NCI-H146 treated with DMSO at 0.1 percent for 48 hours (cell line): ENCODE results near the gene RAD51C.
"Not testable (repeated sequence)": the region's sequence is repeated elsewhere in the genome, so short reads cannot be mapped to it uniquely, and the experiment has no call there.

ENCODE experiments used
- DNase-seq: peaks from one replicate; lab custom pipeline; 2025; ENCODE audit not compliant: unreplicated experiment; lab: John Stamatoyannopoulos, UW

The RAD51C gene

GRCh38 chr17:58734811-58735210 lies 42.4 kb downstream of the RAD51C start:
- DNase-seq, result no peak

- DNase-seq, result no peak
These were observed 48.8 kb downstream of the RAD51C start for GRCh38 chr17:58741121-58741625.

- no peak for DNase-seq
These were observed 55.3 kb downstream of the RAD51C start for GRCh38 chr17:58747674-58748073.

- not testable (repeated sequence) for DNase-seq
These were observed 57.2 kb downstream of the RAD51C start for GRCh38 chr17:58749627-58750026.

DNA sequence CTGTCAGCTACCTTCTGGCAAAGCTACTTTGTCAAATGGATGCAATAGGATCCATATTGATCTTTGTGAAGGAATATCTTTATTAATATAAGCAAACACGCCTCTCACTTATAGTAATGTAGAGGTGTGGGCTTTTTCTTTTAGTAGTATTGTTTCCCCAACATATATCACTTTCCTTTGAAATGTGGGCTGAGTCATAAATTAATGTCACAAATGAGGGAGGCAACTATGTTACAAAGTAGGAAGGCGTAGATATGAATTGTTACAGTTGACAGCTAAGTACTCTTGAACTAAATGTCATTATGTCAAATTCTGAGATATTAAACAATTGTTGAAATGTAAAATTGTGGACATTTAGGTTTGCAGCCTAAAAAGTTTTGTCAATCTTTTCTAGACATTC lies 60.6 kb downstream of the RAD51C start:
- no peak for DNase-seq

DNA sequence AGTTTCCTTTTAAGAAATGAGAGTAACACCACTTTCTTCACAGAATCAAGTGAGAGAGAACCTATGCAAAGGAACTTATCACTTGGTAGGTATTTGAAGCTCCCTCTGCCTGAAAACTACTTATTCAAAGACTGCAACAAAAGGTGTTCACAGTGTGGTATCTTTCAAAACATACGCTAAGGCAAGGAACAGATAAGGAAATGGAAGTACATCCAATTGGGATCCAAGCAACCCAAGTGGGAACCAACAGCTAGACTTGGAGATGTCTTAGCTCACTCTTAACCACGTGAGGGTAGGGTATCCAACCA lies 62.8 kb downstream of the RAD51C start:
- DNase-seq, result no peak

DNA sequence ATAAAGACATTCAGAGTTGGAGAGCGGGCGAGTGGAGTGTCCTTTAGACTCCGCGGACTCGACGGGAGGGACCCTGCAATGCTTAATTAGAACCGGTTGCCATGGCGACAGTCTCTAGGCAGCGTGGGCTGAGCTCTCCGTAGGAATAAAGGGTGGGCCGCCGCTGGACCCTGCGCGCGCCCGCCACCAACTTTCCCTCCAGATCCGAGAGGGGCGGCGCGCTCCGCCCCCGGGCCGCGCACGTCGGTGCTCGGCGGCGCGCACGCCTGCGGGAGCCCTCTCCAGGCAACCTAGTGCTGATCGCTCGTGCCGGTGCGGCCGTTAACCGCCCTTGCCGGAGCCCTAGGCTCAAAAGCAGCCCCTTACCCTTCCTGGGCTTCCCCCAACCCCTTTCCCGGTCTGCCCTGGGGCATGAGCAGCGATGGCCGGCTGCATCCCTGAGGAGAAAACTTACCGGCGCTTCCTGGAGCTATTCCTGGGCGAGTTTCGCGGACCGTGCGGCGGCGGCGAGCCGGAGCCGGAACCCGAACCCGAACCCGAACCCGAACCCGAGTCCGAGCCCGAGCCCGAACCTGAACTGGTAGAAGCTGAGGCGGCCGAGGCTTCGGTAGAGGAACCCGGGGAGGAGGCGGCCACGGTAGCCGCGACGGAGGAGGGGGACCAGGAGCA lies 63.3 kb downstream of the RAD51C start, which contains the start of gene PPM1E:
Gene PPM1E (plus strand): TSS at position 278 of the 669 bp plus-strand sequence.
- peak; percentile 93 for DNase-seq

DNA sequence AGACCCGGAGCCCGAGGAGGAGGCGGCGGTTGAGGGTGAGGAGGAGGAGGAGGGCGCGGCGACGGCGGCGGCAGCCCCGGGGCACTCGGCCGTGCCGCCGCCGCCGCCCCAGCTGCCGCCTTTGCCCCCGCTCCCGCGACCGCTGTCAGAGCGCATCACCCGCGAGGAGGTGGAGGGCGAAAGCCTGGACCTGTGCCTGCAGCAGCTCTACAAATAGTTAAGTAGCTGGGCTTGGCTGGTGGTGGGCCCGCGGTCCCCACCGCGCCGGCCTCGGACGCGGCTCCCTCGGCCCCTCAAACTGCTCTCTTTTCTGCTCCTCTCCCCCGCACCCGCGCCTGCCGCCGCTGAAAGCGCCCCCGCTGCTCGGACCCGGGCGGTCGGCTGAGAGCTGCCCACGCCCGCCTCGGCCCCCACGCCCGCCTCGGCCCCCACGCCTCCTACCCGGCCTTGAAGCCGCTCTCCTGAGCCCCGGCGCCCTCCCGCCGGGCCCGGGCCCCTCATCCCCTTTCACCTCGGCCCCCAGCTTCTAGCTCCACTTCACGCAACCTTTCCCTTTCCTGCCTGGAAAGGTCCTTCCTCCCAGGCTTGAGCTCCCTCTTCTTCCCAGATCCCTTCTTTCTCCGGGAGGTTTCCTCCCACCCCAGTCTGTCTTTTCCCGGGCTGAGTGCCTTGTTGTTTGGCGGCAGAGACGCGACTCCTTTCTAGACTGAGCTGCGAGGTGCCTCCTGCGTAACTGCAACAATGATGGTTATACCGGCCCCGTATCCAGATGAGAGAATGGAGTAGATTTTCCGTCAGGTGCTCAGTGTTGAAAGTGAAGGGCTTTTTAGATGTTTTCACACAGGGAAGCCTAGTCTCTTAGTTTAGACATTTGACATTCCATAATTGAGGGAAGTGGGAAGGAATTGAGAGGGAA lies 64.1 kb downstream of the RAD51C start:
- peak; percentile 16 for DNase-seq

GRCh38 chr17:58757162-58757613 lies 64.8 kb downstream of the RAD51C start:
- no peak for DNase-seq

DNA sequence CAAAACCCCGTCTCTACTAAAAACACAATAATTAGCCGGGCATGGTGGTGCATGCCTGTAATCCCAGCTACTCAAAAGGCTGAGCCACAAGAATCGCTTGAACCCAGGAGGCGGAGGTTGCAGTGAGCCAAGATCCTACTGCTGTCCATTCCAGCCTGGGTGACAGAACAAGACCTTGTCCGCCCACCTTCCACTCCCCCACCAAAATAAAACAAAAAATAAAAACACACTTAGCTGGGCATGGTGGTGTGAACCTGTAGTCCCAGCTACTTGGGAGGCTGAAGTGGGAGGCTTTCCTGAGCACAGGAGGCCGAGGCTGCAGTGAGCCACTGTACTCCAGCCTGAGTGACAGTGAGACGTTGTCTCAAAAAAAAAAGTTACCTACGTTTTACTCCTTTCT lies 66.5 kb downstream of the RAD51C start:
- DNase-seq, result no peak

GRCh38 chr17:58759522-58759921 lies 67.1 kb downstream of the RAD51C start:
- DNase-seq, result no peak

- DNase-seq, result no peak
These were observed 67.8 kb downstream of the RAD51C start for GRCh38 chr17:58760248-58760647.

DNA sequence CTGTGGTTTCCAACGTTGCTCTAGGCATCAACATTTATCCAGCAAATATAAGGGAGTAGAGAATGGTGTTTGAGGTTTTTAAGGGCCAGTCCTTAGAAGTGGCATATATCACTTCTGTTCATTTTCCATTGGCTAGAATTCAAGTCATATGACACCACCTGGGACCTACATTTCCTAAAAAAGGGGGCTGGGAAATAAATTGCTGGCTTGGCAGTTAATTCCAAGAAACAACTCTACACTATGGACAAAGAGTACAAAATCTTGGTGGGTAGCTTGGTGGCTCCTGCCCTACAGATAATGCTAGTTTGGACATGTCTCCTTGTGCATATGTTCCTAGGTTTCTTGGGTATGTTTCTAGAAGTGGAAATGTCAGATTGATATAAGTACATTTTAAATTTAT lies 70.9 kb downstream of the RAD51C start:
- no peak for DNase-seq

GRCh38 chr17:58764373-58764772 lies 72.0 kb downstream of the RAD51C start:
- DNase-seq, result no peak

- DNase-seq, result not testable (repeated sequence)
These were observed 86.1 kb downstream of the RAD51C start for GRCh38 chr17:58778482-58778881.

DNA sequence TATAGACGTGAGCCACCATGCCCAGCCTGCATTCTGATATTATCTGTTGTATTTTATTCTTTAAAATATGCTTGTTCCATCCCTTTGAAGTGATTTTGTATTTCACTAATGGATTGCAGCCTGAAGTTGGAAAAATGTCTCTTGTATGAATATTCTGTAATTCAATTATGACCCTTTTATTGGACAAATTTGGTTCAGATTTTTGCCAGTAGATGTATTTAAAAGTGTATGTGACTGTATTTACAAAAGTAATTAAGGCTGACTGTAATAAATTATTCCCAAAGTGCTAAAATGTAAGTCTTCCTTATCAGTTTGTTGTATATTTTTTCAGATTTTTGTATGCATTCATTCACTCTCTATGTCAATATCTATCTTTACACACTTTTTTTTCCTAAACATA lies 87.0 kb downstream of the RAD51C start:
- DNase-seq, result no peak

DNA sequence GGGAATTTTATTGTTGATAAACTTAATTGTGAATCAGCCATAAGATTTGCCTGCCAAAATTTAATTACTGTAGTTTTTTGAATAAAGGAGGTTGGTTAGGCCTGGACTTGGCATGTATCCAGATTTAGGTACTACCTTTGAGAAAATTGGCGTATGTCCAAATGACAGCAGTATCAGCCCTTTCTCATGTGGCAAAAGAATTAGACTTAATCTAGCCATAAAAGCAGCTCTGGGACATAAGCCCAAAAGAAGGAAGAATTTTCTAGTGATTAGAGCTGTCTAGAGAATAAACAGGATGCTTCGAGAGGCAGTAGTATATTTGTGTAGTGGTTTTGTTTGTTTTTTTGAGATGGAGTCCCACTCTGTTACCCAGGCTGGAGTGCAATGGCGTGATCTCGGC lies 91.0 kb downstream of the RAD51C start:
- DNase-seq, result peak; percentile 54

GRCh38 chr17:58785097-58785496 lies 92.7 kb downstream of the RAD51C start:
- DNase-seq, result no peak
